ENCODE measurements around the gene SMARCC1.

The SMARCC1 gene

DNA sequence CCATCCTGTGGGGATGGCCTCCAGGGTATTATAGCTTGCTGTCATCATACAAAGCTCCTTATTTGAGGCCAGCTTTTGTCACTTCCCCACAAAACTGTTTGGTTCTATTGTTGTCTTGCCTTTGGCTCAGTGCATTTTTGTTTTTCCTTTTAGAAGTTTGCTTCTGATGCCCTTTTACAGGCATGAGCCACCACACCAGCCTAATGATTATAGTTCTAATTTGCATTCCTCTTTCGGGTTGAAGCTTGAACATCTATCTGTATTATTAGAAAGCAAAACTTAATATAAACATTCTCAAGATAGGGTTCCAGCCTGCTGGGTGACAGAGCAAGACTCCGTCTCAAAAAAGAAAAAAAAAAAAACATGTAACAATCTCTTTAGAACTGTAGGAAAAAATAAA is 39.8 kb downstream of the SMARCC1 start:
- Histone ChIP-seq H3K9me3 (ENCODE audit: insufficient read depth, low read depth, low read length) (no peaks in the 10 kb centered on the region), H4K20me1 (ENCODE audit: insufficient read depth, low read length, poor library complexity, severe bottlenecking) (peaks cover 79% of the 10 kb centered on the region), H3K9me2 (replicated peaks; ENCODE audit: low read depth, low read length) (no peaks in the 10 kb centered on the region), H3K27me3 (ENCODE audit: insufficient read depth, low read length, poor library complexity, severe bottlenecking) (no peaks in the 10 kb centered on the region), H3K36me3 (ENCODE audit: insufficient read depth, low read length) (peaks cover 80% of the 10 kb centered on the region; the same call in 1 of the 2 replicates), H3K4me1 (ENCODE audit: insufficient read depth, low read length, poor library complexity, severe bottlenecking) (no peaks in the 10 kb centered on the region), H3F3A (ENCODE audit: low read depth) (no peaks in the 10 kb centered on the region), H3K79me2 (ENCODE audit: insufficient read depth, low read length) (peaks cover 78% of the 10 kb centered on the region), H3K9ac (ENCODE audit: low read depth, low read length, poor library complexity, severe bottlenecking) (no peak overlapping the region), H2AFZ (ENCODE audit: low read length) (no peak overlapping the region), H3K4me2 (ENCODE audit: low read depth, low read length, poor library complexity, severe bottlenecking) (no peak overlapping the region), H3K4me3 (ENCODE audit: low read length, poor library complexity, severe bottlenecking) (no peak overlapping the region)
- TF ChIP-seq, protein P1, sequence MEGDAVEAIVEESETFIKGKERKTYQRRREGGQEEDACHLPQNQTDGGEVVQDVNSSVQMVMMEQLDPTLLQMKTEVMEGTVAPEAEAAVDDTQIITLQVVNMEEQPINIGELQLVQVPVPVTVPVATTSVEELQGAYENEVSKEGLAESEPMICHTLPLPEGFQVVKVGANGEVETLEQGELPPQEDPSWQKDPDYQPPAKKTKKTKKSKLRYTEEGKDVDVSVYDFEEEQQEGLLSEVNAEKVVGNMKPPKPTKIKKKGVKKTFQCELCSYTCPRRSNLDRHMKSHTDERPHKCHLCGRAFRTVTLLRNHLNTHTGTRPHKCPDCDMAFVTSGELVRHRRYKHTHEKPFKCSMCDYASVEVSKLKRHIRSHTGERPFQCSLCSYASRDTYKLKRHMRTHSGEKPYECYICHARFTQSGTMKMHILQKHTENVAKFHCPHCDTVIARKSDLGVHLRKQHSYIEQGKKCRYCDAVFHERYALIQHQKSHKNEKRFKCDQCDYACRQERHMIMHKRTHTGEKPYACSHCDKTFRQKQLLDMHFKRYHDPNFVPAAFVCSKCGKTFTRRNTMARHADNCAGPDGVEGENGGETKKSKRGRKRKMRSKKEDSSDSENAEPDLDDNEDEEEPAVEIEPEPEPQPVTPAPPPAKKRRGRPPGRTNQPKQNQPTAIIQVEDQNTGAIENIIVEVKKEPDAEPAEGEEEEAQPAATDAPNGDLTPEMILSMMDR (conservative IDR thresholded peaks at IDR 0.05; ENCODE audit: low read length) = no peak
- TF ChIP-seq EZH2phosphoT487 (IDR thresholded peaks at IDR 0.05; ENCODE audit: borderline replicate concordance) = no peak

DNA sequence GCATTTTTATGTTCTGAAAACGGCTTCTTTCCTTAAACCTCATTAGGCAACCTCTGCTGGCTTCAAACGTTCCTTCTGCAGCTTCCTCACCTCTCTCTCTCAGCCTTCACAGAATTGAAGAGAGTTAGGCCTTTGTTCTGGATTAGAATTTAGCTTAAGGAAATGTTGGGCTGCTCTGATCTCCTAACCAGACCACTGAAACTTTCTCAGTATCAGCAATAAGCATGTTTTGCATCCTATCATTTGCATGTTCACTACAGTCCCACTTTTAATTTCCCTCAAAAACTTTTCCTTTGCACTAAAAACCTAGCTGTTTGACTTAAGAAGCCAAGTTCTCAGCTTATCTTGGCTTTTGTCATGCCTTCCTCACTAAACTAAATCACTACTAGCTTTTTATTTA is 49.5 kb downstream of the SMARCC1 start:
- Histone ChIP-seq H3F3A (ENCODE audit: low read depth) (no peaks in the 10 kb centered on the region), H3K4me2 (ENCODE audit: low read depth, low read length, poor library complexity, severe bottlenecking) (no peak overlapping the region), H2AFZ (ENCODE audit: low read length) (no peak overlapping the region), H3K79me2 (ENCODE audit: insufficient read depth, low read length) (no peaks in the 10 kb centered on the region), H3K4me3 (ENCODE audit: low read length, poor library complexity, severe bottlenecking) (no peak overlapping the region), H3K9me2 (replicated peaks; ENCODE audit: low read depth, low read length) (no peaks in the 10 kb centered on the region), H3K27me3 (ENCODE audit: insufficient read depth, low read length, poor library complexity, severe bottlenecking) (no peaks in the 10 kb centered on the region), H3K4me1 (ENCODE audit: insufficient read depth, low read length, poor library complexity, severe bottlenecking) (no peaks in the 10 kb centered on the region), H3K36me3 (ENCODE audit: insufficient read depth, low read length) (peaks cover 95% of the 10 kb centered on the region), H4K20me1 (ENCODE audit: insufficient read depth, low read length, poor library complexity, severe bottlenecking) (peaks cover 3% of the 10 kb centered on the region), H3K9ac (ENCODE audit: low read depth, low read length, poor library complexity, severe bottlenecking) (no peak overlapping the region), H3K9me3 (ENCODE audit: insufficient read depth, low read depth, low read length) (no peaks in the 10 kb centered on the region)
- TF ChIP-seq EZH2phosphoT487 (IDR thresholded peaks at IDR 0.05; ENCODE audit: borderline replicate concordance) = no peak
- TF ChIP-seq, protein P1 (conservative IDR thresholded peaks at IDR 0.05; ENCODE audit: low read length) = no peak

- no peaks in the 10 kb centered on the region for H3F3A ChIP-seq (ENCODE audit: low read depth)
- no peaks in the 10 kb centered on the region for H3K9me3 ChIP-seq (ENCODE audit: insufficient read depth, low read depth, low read length)
- H2AFZ ChIP-seq (ENCODE audit: low read length) = no peak overlapping the region
- H4K20me1 ChIP-seq (ENCODE audit: insufficient read depth, low read length, poor library complexity, severe bottlenecking) = peaks cover 3% of the 10 kb centered on the region
- H3K4me2 ChIP-seq (ENCODE audit: low read depth, low read length, poor library complexity, severe bottlenecking) = no peak overlapping the region
- no peak for TF ChIP-seq EZH2phosphoT487 (IDR thresholded peaks at IDR 0.05; ENCODE audit: borderline replicate concordance)
- TF ChIP-seq, protein P1 (conservative IDR thresholded peaks at IDR 0.05; ENCODE audit: low read length) = no peak
- H3K9ac ChIP-seq (ENCODE audit: low read depth, low read length, poor library complexity, severe bottlenecking) = no peak overlapping the region
- no peak overlapping the region for H3K4me3 ChIP-seq (ENCODE audit: low read length, poor library complexity, severe bottlenecking)
- H3K27me3 ChIP-seq (ENCODE audit: insufficient read depth, low read length, poor library complexity, severe bottlenecking) = no peaks in the 10 kb centered on the region
- H3K9me2 ChIP-seq (replicated peaks; ENCODE audit: low read depth, low read length) = no peaks in the 10 kb centered on the region
- peaks cover 97% of the 10 kb centered on the region for H3K36me3 ChIP-seq (ENCODE audit: insufficient read depth, low read length)
- no peaks in the 10 kb centered on the region for H3K4me1 ChIP-seq (ENCODE audit: insufficient read depth, low read length, poor library complexity, severe bottlenecking)
- H3K79me2 ChIP-seq (ENCODE audit: insufficient read depth, low read length) = no peaks in the 10 kb centered on the region
Measured at GRCh38 chr3:47731061-47731460, 50.6 kb downstream of the SMARCC1 start.

Measured in Loucy (cell line).